Upper lobe of left lung (tissue), 4 donors: ENCODE measurements around the gene ISG15.

Experiments used
- EP300 ChIP-seq, 4 donors: sonication (generic); formaldehyde crosslinking; IDR thresholded peaks; one replicate each; pipeline ENCODE4 v1.5.1; 2017; ENCODE audit warnings: antibody characterized with exemption in 4 of 4, control low read depth in 2 of 4
- POLR2A ChIP-seq, 4 donors: fragments of 450-650 bp; IDR thresholded peaks; one replicate each; pipeline ENCODE4 v1.5.1; 2016 to 2017; ENCODE audit warnings: antibody characterized with exemption in 4 of 4, mild to moderate bottlenecking in 2 of 4
- TF ChIP-seq, protein P1 (sequence below), 6 experiments: fragments of 450-650 bp in 4 of 6; fragments of 200-600 bp in 2 of 6; sonication (generic) in 2 of 6; IDR thresholded peaks; one replicate each; pipeline ENCODE4 v1.5.1; 2016 to 2019; ENCODE audit warnings: antibody characterized with exemption in 6 of 6

DNA sequence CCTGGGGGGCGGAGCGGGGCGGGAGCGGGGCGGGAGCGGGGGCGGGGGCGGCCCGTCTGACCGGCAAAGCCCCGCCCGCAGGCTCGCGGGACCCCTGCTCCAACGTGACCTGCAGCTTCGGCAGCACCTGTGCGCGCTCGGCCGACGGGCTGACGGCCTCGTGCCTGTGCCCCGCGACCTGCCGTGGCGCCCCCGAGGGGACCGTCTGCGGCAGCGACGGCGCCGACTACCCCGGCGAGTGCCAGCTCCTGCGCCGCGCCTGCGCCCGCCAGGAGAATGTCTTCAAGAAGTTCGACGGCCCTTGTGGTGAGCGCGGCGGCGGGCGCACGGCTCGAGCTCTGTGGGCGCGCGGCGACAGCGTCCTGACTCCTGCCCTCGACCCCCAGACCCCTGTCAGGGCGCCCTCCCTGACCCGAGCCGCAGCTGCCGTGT is 27.8 kb downstream of the ISG15 start:
- TF ChIP-seq, protein P1, sequence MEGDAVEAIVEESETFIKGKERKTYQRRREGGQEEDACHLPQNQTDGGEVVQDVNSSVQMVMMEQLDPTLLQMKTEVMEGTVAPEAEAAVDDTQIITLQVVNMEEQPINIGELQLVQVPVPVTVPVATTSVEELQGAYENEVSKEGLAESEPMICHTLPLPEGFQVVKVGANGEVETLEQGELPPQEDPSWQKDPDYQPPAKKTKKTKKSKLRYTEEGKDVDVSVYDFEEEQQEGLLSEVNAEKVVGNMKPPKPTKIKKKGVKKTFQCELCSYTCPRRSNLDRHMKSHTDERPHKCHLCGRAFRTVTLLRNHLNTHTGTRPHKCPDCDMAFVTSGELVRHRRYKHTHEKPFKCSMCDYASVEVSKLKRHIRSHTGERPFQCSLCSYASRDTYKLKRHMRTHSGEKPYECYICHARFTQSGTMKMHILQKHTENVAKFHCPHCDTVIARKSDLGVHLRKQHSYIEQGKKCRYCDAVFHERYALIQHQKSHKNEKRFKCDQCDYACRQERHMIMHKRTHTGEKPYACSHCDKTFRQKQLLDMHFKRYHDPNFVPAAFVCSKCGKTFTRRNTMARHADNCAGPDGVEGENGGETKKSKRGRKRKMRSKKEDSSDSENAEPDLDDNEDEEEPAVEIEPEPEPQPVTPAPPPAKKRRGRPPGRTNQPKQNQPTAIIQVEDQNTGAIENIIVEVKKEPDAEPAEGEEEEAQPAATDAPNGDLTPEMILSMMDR (IDR thresholded peaks at IDR 0.05) = no peak
- TF ChIP-seq EP300 (IDR thresholded peaks at IDR 0.05) = no peak
- no peak for TF ChIP-seq POLR2A (IDR thresholded peaks at IDR 0.05)
